OCI-LY1 (cell line): ENCODE measurements around the gene HTR1E.

Experiments used
- CTCF ChIP-seq: fragments of 200-600 bp; sonication (generic), shearing (Covaris generic); IDR thresholded peaks from 2 replicates; pipeline ENCODE4 v1.5.1; 2017; ENCODE audit warnings: mild to moderate bottlenecking, antibody characterized with exemption, low read length, moderate library complexity, mixed read lengths
- EZH2 ChIP-seq: fragments of 200-600 bp; sonication (generic), shearing (Covaris generic); IDR thresholded peaks from 2 replicates; pipeline ENCODE4 v1.8.0; 2017; ENCODE audit warnings: borderline replicate concordance, mixed run types, mild to moderate bottlenecking, antibody characterized with exemption, low read length, moderate library complexity, mixed read lengths

DNA sequence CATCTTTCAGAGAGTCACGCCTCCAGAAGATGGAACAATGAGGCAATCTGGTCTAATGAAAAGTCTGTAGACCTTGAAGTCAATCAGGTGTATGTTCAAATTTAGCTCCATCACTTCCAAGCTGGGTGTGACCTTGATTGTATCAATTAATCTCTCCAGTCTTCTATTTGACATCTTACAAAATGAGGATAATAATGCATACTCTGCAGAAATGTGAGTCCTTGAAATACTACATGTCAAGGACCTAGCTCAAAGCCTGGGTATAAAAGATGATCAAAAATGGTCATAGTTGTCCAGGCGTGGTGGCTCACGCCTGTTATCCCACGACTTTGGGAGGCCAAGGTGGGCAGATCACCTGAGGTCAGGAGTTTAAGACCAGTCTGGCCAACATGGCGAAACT, 127.8 kb downstream of the HTR1E start:
- TF ChIP-seq CTCF (no peak), EZH2 (no peak)
